Thyroid gland (tissue), 4 donors: ENCODE data around the gene HOXB2.

ENCODE experiments used
- POLR2A ChIP-seq, 2 donors: fragments of 450-650 bp; IDR thresholded peaks; one replicate each; pipeline ENCODE4 v1.6.1; 2017; ENCODE audit warnings: antibody characterized with exemption in 2 of 2, mild to moderate bottlenecking in 2 of 2, moderate library complexity in 1 of 2
- TF ChIP-seq, protein P1 (sequence below), 6 experiments: fragments of 200-600 bp in 3 of 6; fragments of 450-650 bp in 3 of 6; sonication (generic) in 3 of 6; IDR thresholded peaks; one replicate each; pipeline ENCODE4 v1.5.1; 2016 to 2019; ENCODE audit warnings: antibody characterized with exemption in 6 of 6, mild to moderate bottlenecking in 2 of 6, inconsistent platforms in 1 of 6, moderate library complexity in 1 of 6

DNA sequence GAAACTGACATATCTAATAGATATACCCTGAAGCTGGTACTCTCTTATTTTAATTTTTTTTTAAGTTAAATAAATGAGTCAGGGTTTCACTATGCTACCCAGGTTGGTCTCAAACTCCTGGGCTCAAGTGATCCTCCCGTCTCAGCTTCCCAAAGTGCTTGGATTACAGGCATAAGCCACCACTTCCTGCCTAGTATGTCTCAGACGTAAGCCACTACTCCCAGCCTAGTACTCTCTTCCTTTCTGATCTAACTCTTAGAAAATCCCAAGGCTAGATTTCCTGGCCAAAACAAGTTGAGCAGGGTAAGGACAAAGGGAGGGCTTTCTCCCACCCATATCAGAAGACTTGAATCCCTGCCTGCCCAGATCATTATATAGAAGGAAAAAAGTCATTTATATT, 47.8 kb downstream of the HOXB2 start:
- TF ChIP-seq, protein P1, sequence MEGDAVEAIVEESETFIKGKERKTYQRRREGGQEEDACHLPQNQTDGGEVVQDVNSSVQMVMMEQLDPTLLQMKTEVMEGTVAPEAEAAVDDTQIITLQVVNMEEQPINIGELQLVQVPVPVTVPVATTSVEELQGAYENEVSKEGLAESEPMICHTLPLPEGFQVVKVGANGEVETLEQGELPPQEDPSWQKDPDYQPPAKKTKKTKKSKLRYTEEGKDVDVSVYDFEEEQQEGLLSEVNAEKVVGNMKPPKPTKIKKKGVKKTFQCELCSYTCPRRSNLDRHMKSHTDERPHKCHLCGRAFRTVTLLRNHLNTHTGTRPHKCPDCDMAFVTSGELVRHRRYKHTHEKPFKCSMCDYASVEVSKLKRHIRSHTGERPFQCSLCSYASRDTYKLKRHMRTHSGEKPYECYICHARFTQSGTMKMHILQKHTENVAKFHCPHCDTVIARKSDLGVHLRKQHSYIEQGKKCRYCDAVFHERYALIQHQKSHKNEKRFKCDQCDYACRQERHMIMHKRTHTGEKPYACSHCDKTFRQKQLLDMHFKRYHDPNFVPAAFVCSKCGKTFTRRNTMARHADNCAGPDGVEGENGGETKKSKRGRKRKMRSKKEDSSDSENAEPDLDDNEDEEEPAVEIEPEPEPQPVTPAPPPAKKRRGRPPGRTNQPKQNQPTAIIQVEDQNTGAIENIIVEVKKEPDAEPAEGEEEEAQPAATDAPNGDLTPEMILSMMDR (IDR thresholded peaks at IDR 0.05), result no peak
- TF ChIP-seq POLR2A (IDR thresholded peaks at IDR 0.05), result no peak
